Pancreas (tissue), 10 donors: Measurements from ENCODE around the gene RHBDL1. TPM values are rescaled to one million over a fixed set of nuclear protein-coding genes. Genes with fewer than 3 reads are reported as not detected.

Source experiments
- ATAC-seq, 4 donors: fragments of 200-7000 bp; cut with Tn5 transposase; one replicate each; pipeline versions ENCODE4 v1.8.0 to v1.9.1; 2020; ENCODE audit warnings: mild to moderate bottlenecking in 4 of 4, moderate library complexity in 4 of 4
- DNase-seq, 6 donors: peaks; one replicate each; pipeline ENCODE4 v3.0.0-alpha.2; 2020
- FAIRE-seq: peaks from 2 replicates; lab custom pipeline; 2012; peaks lifted over from hg19 to GRCh38; lab: Jason Lieb, UNC
- H3K27ac ChIP-seq, 4 donors: fragments of 200-600 bp; sonication (generic); 1 replicate in 3 of 4; 2 replicates in 1 of 4; pipeline versions ENCODE4 v1.5.0 to v1.8.0; 2020
- H3K27me3 ChIP-seq, 4 donors: fragments of 200-600 bp; one replicate each; pipeline ENCODE4 v1.8.0; 2021
- H3K36me3 ChIP-seq, 3 donors: fragments of 200-600 bp; sonication (generic) in 1 of 3; one replicate each; pipeline versions ENCODE4 v1.5.0 to v1.8.0; 2020 to 2021
- H3K4me1 ChIP-seq, 3 donors: fragments of 200-600 bp; one replicate each; pipeline ENCODE4 v1.8.0; 2021
- H3K4me3 ChIP-seq, 4 donors: fragments of 200-600 bp; sonication (generic) in 2 of 4; one replicate each; pipeline versions ENCODE4 v1.5.0 to v1.8.0; 2020 to 2021
- H3K9me3 ChIP-seq, 4 donors: fragments of 200-600 bp; one replicate each; pipeline ENCODE4 v1.8.0; 2021
- CTCF ChIP-seq, 4 donors: fragments of 200-600 bp; sonication (generic) in 3 of 4; IDR thresholded peaks; one replicate each; pipeline versions ENCODE4 v1.5.0 to v1.8.0; 2021; ENCODE audit warnings: antibody characterized with exemption in 4 of 4
- WGBS, 2 donors: extraction: QIAGEN DNeasy Blood & Tissue Kit; methylation state at CpG; one replicate each; pipeline ENCODE4 v1.1.7; 2013; 5-methylcytosine and 5-hydroxymethylcytosine counted together
- intact Hi-C, 3 donors: fragments of 100-400 bp; cut with DNase I; formaldehyde crosslinking; loops; one replicate each; pipeline versions ENCODE4 v1.11.1 to v1.14.2; 2022
- polyA plus RNA-seq, 2 donors: library from polyadenylated mRNA; stranded (reverse); fragments of 200-250 nt; gene quantifications; one replicate each; pipeline ENCODE4 v1.2.3, GENCODE V29; 2013
- total RNA-seq, 6 donors: library from RNA; stranded (reverse); fragmentation: NEBNext Ultra II Directional in 4 of 6; extraction: Animal tissue kit (Norgen Biotek cat#: 25700) in 4 of 6; gene quantifications; one replicate each; pipeline versions ENCODE4 v1.2.1 to v1.2.4, GENCODE V29; 2021 to 2023
- donor health status: healthy with polysubstance abuse.
- donor health status: DM: no; HTN: no; CAD: no; lungs with moderate emphysema.
- donor health status: DM: no; HTN: no; CAD: no.
- donor health status: control.
- donor health status: control.
- donor health status: Bipolar disorder and iron deficiency.
- donor health status: DM: yes; HTN: yes; CAD: no.
- donor health status: DM: no; HTN: no; CAD: no.
- donor health status: DM: no; HTN: no; CAD: no.
- donor health status: DM: yes; HTN: yes; CAD: no.

RHBDL1 gene
- total and polyA plus RNA-seq, 8 donors: 0.28 to 5.1 (median 0.98) TPM

- DNase-seq: no peak
- no peak overlapping the region for H3K27ac ChIP-seq
- H3K27me3 ChIP-seq: peaks cover 0 to 46% (median 14%) of the 10 kb centered on the region in 4 donors
- no peak for ATAC-seq
- no peaks in the 10 kb centered on the region for H3K9me3 ChIP-seq
- TF ChIP-seq CTCF (IDR thresholded peaks at IDR 0.05): no peak
- no peaks in the 10 kb centered on the region for H3K4me1 ChIP-seq
- H3K4me3 ChIP-seq: no peak overlapping the region
- no peaks in the 10 kb centered on the region for H3K36me3 ChIP-seq
- no peak for FAIRE-seq
- WGBS, 2 donors: 48 to 70% methylated on average over 7 of the region's 7 CpGs
- intact Hi-C loops: loop anchor here in 1 of 3 donors (10.0 kb wide), 1 partner anchor 81 kb away; the partner anchor contains the start of genes CHTF18 and RPUSD1
Measured at GRCh38 chr16:704047-704446, 28.6 kb downstream of the RHBDL1 start.

DNA sequence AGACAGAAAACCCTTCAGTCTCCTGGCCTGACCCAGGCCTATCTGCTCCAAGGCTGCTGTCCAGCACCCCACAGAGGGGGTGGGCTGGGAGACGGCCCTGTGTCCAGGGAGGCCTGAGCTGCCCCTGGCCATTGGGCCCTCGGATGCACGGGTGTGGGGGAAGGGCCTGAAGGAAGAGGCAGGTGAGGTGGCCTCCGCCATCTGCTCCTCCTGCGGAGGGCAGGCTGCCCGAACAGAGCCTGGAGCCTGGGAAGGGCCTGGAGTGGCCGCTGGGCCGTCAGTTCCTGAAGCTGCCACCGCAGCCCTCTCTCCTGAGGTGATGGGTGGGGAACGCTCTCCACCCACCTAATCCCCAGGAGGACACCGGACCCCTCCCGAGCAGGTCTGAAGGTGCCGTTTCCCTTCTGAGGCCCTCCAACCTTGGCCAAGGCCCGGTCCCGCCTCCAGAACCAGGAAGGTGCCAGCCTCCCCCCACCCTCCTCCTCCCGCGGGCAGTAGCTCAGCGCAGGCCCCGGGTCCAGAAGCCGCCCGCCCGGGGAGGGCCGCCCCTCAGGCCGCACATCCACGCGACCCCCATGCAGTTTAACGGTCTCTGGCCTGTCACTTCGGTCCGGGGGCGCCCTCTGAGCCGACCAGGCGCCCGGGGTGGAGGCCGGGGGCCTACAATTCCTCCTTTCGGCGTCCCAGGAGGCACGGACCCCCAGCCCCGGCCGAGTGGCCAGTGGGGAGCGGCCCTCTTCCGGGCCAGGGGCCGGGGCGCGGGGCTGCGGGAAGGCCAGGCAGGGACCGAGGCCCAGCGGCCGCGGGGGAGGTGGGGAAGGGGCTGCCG, 29.3 kb downstream of the RHBDL1 start:
- no peaks in the 10 kb centered on the region for H3K4me1 ChIP-seq
- no peak overlapping the region for H3K27ac ChIP-seq
- DNase-seq (no peak), FAIRE-seq (no peak), ATAC-seq (peak in 2 of 4 donors; percentile 10 to 14)
- H3K36me3 ChIP-seq: no peaks in the 10 kb centered on the region
- TF ChIP-seq CTCF (IDR thresholded peaks at IDR 0.05): no peak
- intact Hi-C loops: loop anchor here in 1 of 3 donors (10.0 kb wide), 1 partner anchor 80 kb away; the partner anchor contains the start of genes CHTF18 and RPUSD1
- H3K4me3 ChIP-seq: peak overlapping the region in 1 of 4 donors; percentile 4
- peaks cover 0 to 46% (median 14%) of the 10 kb centered on the region in 4 donors for H3K27me3 ChIP-seq
- WGBS, 2 donors: 10% methylated on average over 36 to 50 of the region's 50 CpGs
- H3K9me3 ChIP-seq: no peaks in the 10 kb centered on the region

GRCh38 chr16:705431-706188, 30.1 kb downstream of the RHBDL1 start, which contains the start of gene FBXL16:
FBXL16 (minus strand) TSS chr16:705801; CDS start chr16:697405, 8,396 bp downstream.
- 1% methylated on average over 32 to 114 of the region's 115 CpGs for WGBS, 2 donors
- H3K27me3 ChIP-seq: peaks cover 0 to 39% (median 11%) of the 10 kb centered on the region in 4 donors
- intact Hi-C loops: loop anchor here in 1 of 3 donors (10.0 kb wide), 1 partner anchor 79 kb away; the partner anchor contains the start of genes CHTF18 and RPUSD1
- DNase-seq: no peak
- ATAC-seq: peak in 3 of 4 donors; percentile 4 to 33 (median 28)
- no peak for TF ChIP-seq CTCF (IDR thresholded peaks at IDR 0.05)
- no peaks in the 10 kb centered on the region for H3K36me3 ChIP-seq
- no peak for FAIRE-seq
- H3K9me3 ChIP-seq: no peaks in the 10 kb centered on the region
- H3K27ac ChIP-seq: no peak within 1 kb of the TSS
- peak within 1 kb of the TSS in 1 of 4 donors; percentile 4 for H3K4me3 ChIP-seq
- H3K4me1 ChIP-seq: no peaks in the 10 kb centered on the region

GRCh38 chr16:706189-707061, 31.0 kb downstream of the RHBDL1 start:
- FAIRE-seq (no peak), DNase-seq (no peak), ATAC-seq (no peak)
- no peaks in the 10 kb centered on the region for H3K36me3 ChIP-seq
- H3K4me1 ChIP-seq: no peaks in the 10 kb centered on the region
- no peaks in the 10 kb centered on the region for H3K9me3 ChIP-seq
- no peak overlapping the region for H3K4me3 ChIP-seq
- intact Hi-C loops: loop anchor here in 1 of 3 donors (10.0 kb wide), 1 partner anchor 78 kb away; the partner anchor contains the start of genes CHTF18 and RPUSD1
- H3K27ac ChIP-seq: no peak overlapping the region
- WGBS, 2 donors: 4 to 6% methylated on average over 45 to 49 of the region's 49 CpGs
- TF ChIP-seq CTCF (IDR thresholded peaks at IDR 0.05): no peak
- peaks cover 0 to 41% (median 7%) of the 10 kb centered on the region in 4 donors for H3K27me3 ChIP-seq
